SK-N-DZ (cell line): ENCODE data around the gene KPNA3.
"Not testable (repeated sequence)": the region's sequence is repeated elsewhere in the genome, so short reads cannot be mapped to it uniquely, and the experiment has no call there.

Experiments
- DNase-seq: peaks from one replicate; pipeline ENCODE4 v3.0.0-alpha.2; 2015; ENCODE audit warnings: low spot score

KPNA3 gene

DNA sequence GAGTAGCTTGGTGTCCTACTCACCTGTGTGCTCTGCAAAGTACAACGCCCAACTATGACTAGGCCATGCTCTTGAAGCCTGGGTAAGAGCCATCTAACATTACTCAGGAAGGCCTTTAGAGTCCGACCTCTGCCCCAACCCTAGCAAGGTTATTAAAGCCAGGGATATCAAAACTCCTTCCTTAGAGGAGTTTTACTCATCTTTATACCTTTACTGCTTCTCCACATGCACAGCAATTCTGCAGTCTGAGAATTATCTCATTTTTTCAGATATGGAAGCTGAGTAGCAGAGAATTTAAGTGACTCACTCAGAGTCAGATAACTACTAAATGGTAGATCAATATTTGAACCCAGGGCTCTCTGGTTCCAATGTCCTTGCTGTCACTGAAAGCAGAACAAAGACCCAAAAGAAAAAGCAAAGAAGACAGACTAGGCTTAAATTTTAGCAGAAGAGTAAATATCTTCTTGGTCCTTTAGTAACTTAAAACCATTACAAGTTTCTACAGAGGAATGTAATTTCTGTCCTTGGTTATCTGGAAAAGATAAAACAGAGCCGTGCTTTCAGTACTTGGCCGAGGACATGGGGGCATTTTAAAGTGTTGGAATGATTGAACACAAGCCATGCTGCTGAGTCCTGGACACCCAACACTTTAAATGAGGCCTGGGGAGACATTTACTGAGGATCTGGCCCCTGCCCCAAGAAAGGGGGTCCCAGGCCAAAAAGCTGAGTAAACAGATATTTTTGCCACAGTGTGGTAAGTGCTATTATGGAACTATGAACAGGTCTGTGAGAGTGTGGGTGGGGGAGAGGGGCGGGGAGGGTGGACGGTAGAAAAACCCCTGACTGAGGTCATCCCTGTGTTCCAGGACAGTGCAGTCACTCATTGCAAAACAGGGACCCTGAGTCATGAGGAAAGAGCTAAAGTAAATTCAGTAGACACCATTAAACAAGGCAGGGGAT is 18.4 kb upstream of the KPNA3 start:
- DNase-seq: no peak

GRCh38 chr13:49807681-49808080 is 15.2 kb upstream of the KPNA3 start:
- no peak for DNase-seq

DNA sequence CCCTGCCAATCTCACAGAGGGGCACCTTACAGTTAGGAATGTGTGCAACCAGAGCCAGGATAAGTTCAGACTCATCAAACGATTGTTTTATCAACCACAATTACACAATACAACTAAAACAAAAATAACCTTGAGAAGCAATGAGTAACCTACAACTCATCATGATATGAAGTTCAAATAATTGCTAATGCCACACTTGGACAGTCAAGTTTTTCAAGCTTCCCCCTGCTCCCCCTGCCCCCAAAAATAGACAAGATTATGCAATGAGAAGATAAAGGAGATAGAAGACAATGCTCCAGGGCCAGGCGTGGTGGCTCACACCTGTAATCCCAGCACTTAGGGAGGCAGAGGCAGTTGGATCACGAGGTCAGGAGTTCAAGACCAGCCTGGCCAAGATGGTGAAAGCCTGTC is 13.6 kb upstream of the KPNA3 start:
- no peak for DNase-seq

GRCh38 chr13:49803047-49803446 is 10.6 kb upstream of the KPNA3 start:
- DNase-seq: not testable (repeated sequence)

DNA sequence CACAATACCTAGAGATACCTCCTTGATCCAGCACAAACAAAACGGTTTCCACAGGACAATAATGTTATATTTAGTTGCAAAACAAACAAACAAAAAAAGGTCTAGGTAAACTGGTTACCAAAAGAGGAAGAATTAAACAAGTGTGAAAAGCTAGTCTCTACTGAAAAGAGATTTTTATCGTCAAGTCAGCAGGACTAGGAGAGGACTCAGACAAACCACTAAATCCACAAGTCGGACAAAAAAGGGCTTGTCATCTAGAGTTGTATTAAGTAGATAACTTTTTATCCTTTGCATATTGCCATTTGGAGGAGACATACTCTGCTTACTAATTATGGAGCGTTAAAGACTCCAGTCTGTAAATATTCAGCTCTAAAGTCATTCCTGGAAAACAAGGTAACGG is 9.9 kb upstream of the KPNA3 start:
- DNase-seq: no peak

DNA sequence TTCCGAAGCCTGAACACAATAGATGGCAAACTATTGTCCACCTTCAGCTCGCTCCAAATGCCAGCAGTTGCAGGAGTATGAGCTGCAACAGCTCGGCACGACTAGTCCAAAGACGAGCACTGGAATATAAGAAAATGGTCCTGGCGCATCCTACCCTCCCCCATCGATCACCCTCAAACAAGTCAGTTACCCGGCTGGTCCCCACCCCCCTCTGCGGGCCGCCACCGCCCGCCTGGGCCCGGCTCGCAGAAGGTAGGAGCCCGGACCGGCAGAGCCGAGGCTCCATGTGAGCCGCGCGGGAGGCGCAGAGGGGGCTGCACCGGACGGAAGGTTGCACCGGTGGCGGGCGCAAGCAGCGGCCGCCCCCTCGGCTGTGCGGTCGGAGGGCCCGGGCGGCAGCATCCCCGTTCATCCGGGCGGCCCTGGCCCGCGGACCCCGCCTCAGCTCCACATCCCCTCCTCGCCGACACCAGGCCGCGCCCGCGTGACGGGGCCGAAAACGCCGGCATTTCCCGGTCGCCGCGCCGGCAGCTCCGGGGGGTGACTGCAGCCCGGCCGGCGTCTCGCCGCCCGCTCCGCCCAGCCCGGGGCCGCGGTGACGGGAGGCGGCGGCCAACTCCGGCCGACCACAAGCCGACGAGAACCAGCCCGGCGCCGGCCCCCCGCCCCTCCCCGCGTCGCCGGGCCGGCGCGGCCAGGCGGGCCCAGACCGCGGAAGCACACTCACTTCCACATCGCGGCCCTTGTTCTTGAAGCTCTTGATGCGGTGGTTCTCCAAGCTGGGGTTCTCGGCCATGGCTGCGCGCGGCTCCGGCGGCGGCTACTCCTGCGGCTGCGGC is 552 bp downstream of the KPNA3 start:
- peak; percentile 50 for DNase-seq

DNA sequence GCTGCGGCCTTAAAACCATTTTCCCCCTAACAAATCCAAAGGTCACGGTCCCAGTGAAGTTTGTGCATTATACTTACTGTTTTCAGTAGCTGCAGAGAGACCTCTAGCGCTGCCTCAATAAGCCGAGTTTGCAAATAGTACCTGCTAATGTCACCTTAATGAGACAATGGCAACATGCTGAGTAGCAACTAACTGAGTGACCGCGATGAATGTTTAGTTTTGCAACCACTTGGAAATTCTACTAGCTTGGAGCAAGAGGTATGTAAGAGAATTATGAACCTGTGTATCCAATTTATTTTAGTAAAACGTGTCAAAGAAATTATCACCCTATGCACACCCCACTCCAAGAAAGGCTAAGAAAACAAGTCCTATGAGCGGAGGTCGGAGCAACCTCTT is 1.2 kb downstream of the KPNA3 start:
- peak; percentile 23 for DNase-seq

DNA sequence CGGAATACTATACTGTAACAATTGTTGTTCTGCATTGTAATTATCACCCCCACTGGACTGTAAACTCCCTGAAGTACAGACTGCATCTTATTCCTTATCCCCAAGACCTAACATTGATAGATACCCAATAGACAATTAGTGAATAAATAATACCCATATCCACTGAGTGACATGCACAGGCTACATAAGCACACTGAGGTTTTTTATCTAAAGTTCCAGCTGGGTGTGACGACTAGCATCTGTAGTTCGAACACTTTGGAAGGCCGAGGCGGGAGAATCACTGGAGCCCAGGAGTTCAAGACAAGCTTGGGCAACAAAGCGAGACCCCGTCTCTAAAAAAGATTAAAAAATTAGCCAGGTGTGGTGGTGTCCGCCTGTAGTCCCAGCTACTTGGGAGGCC is 2.5 kb downstream of the KPNA3 start:
- no peak for DNase-seq

DNA sequence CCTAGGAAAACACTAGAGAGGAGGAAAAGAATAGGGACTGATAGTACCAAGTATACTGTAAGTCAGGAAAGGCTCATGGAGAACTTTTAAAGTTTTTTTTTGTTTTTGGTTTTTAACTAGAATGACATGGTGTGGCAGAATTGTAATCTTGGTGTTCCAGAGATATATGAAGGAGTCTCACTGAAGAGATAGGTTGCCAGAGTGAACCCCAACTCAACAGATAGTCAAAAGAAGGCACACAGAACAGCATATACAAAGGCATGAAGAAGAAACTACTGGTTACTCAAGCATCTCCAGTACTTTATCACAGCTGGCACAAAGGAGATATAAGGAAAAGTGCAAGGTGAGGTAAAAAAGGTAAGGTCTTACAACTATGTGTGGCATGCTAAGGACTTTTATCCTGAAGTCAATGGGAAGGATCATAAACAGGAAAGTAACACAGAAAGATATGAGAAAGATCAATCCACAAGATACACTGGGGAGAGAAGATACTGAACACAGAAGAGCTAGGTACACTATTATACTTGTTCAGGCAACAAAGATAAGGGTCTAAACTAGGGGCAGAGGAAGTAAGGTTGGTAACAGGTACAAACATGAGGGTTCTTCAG is 6.0 kb downstream of the KPNA3 start:
- no peak for DNase-seq

GRCh38 chr13:49784886-49785570 is 7.5 kb downstream of the KPNA3 start:
- no peak for DNase-seq

- no peak for DNase-seq
These were observed 8.6 kb downstream of the KPNA3 start for GRCh38 chr13:49783865-49784264.

DNA sequence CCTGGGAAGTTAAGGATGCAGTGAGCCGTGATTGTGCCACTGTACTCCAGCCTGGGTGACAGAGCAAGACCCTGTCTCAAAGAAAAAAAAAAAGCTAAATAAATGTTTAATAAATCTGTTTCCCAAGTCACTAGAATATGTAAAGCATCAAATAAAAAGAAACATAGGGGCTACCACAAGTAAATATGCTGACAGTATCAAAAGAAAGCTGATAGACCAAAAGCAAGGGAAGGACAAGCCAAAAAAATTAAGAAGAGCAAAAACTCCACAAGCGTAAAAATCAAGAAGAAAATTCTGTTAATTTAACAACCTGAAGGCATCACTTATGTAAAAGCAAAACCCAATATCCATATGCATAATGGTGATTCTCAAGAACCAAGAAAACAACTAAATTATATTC is 9.7 kb downstream of the KPNA3 start:
- no peak for DNase-seq

DNA sequence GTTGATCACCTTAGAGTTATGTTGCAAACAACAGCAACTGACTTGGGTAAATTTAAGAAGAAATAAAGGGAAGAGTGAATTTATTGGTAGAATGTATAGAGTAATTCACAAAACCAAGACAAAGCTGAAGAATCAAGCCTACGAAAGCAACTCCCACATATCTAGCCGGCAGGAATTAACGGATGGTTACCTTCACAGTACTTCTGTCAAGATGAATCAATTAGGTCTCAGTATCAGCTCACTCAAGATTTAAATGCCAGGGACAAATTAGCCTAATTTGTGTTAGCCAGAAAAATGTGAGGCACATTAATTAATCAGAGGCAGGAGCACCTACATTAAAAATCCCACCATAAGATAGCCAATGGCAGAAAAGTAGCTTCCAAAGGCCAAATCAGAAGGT is 10.7 kb downstream of the KPNA3 start:
- DNase-seq: no peak

- no peak for DNase-seq
These were observed 12.8 kb downstream of the KPNA3 start for GRCh38 chr13:49779721-49780120.

DNA sequence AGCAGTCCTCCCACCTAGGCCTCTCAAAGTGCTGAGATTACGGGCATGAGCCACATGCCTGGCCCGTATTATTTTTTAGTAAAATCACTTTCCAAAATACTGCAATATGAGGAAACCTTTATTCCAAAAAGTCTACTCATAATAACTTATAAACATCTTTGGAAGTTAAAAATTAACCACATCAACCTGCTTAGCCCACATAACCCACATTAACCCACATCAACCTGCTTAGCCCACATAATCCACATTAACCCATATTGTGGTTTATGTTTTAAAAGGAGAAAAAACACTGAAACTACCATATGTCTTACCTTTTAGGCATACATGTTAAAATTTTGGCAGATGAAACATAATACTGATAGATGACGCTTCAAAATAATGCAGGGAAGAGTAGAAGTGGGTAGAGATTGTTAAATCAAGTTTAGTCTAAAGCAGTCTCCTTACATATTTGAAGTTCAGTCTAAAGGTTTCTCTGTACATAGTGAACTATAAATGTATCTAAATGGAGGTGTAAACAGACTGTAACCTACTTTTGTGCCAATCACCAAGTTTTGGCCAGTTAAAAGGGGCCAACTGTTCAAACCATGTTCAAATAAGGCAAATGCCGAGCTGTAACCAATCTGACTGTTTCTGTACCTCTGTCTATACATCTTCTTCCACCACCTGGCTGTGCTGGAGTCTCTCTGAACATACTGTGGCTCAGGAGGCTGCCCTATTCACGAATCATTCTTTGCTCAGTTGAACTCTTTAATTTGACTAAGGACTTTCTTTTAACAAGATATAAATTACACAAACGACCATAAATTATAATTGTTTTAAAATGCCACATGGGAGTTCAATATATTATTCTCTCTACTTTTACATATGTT is 14.5 kb downstream of the KPNA3 start:
- no peak for DNase-seq

DNA sequence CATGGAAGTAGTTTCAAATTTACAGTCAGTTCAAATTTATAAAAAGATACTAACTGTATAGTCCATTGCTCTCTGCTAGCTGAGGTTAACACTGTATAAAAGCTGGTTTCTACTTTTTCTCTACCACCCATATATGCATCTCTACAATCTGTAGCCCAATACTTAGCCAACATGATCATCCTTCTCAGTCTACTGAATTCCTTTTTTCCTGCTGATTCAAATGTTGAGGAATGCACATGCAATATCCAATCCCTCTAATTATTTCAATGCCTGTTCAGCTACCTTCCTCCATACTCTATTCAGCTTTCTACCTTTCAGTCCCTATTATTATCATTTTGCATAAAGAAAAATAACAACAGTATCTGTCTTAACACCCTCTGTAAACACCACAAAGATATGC is 15.6 kb downstream of the KPNA3 start:
- no peak for DNase-seq

DNA sequence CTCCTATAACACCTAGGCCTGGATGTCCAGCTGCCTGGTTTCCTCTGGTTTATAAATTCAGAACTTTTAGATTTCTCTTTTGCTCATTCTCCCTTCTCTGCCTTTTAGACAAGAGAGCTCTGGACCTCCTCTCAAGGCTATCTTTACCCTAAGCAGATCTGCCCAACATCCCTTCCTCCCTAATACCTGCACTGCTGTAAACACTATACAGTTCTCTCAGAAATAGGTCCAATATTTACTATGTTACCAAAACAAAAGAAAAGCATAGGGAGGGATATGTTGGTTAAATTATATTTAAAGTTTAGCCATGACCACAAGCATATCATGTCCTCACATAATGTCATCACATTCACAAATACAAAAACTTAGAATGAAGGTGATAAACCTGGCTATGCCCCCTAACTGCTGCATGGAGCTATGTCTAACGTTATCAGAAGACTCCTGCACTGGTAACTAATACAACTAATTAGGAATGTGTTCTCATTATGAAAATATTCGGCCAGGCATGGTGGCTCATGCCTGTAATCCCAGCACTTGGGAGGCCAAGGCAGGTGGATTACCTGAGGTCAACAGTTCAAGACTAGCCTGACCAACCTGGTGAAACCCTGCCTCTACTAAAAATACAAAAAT is 18.0 kb downstream of the KPNA3 start:
- DNase-seq: no peak

DNA sequence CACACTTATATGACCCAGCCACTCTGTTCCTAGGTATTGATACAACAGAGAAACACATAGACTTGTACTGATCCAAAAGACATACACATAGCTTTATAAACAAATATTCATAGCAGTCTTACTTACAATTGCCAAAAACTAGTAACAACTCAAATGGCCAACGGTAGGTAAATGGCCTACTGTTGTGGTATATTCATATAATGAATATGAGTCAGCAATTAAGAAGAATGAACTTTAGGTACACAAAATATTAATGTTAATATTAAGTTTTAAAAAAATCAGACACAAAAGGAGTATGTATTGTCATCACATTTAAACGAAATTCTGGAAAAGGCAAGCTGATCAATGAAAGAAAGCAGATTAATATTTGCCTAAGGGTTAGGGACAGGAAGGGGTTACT is 19.7 kb downstream of the KPNA3 start:
- DNase-seq: no peak

DNA sequence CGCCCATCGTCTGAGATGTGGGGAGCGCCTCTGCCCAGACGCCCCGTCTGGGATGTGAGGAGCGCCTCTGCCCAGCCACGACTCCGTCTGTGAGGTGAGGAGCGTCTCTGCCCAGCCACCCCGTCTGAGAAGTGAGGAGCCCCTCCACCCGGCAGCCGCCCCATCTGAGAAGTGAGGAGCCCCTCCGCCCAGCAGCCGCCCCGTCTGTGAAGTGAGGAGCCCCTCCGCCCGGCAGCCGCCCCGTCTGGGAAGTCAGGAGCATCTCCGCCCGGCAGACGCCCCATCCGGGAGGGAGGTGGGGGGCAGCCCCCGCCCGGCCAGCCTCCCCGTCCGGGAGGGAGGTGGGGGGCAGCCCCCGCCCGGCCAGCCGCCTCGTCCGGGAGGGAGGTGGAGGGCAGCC is 30.7 kb downstream of the KPNA3 start:
- DNase-seq: not testable (repeated sequence)

- no peak for DNase-seq
These were observed 31.9 kb downstream of the KPNA3 start for GRCh38 chr13:49760558-49760957.
